HepG2 (cell line): ENCODE results near the gene REEP2. TPM values are rescaled to one million over a fixed set of nuclear protein-coding genes. Genes with fewer than 3 reads are reported as not detected.

Experiments used
- CERS6 ChIP-seq: sonication (generic); formaldehyde crosslinking; IDR thresholded peaks from 2 replicates; pipeline ENCODE4 v1.5.0; 2020; ENCODE audit warnings: missing genetic modification reagents
- EEA1 ChIP-seq: sonication (generic); formaldehyde crosslinking; IDR thresholded peaks from 2 replicates; pipeline ENCODE4 v1.5.1; 2020; ENCODE audit warnings: mild to moderate bottlenecking, missing genetic modification reagents, borderline replicate concordance
- ELF4 ChIP-seq: sonication (generic); formaldehyde crosslinking; IDR thresholded peaks from 2 replicates; pipeline ENCODE4 v1.5.0; 2020; ENCODE audit warnings: missing genetic modification reagents, mild to moderate bottlenecking, moderate library complexity, borderline replicate concordance
- HIC2 ChIP-seq: sonication (generic); formaldehyde crosslinking; IDR thresholded peaks from 2 replicates; pipeline ENCODE4 v1.9.0; 2022; ENCODE audit warnings: low read depth, missing genetic modification reagents
- LCORL ChIP-seq, 2 experiments: fragments of 450-650 bp in 1 of 2; sonication (generic) in 1 of 2; formaldehyde crosslinking in 1 of 2; IDR thresholded peaks; 2 replicates each; pipeline versions ENCODE4 v1.5.0 to v1.6.1; 2017 to 2020; ENCODE audit warnings: antibody characterized with exemption in 1 of 2, missing genetic modification reagents in 1 of 2
- MEF2D ChIP-seq: sonication (generic); formaldehyde crosslinking; IDR thresholded peaks from 2 replicates; pipeline ENCODE4 v1.5.1; 2020; ENCODE audit warnings: mild to moderate bottlenecking, missing genetic modification reagents
- PATZ1 ChIP-seq: sonication (generic); formaldehyde crosslinking; IDR thresholded peaks from 2 replicates; pipeline ENCODE4 v1.4.0; 2020; ENCODE audit warnings: missing genetic modification reagents
- RARA ChIP-seq: IDR thresholded peaks from 2 replicates; pipeline ENCODE4 v1.6.1; 2016; ENCODE audit warnings: missing genetic modification reagents, missing compliant biosample characterization
- ZGPAT ChIP-seq: IDR thresholded peaks from 2 replicates; pipeline ENCODE4 v1.6.1; 2016; ENCODE audit warnings: mild to moderate bottlenecking
- ZNF615 ChIP-seq: sonication (generic); formaldehyde crosslinking; IDR thresholded peaks from 2 replicates; pipeline ENCODE4 v1.5.0; 2020; ENCODE audit warnings: mild to moderate bottlenecking, missing genetic modification reagents, borderline replicate concordance
- polyA plus RNA-seq, 8 experiments: library from polyadenylated mRNA; depleted of rRNA in 3 of 8; stranded (reverse) in 7 of 8; unstranded in 1 of 8; fragments of >200 nt; fragmentation: Illumina TruSeq in 4 of 8; extraction: Trizol in 4 of 8; gene quantifications; 2 replicates each; pipeline versions ENCODE4 v1.2.1 to v1.2.3, GENCODE V29; 2011 to 2016; ENCODE audit warnings: low read depth in 4 of 8, missing spikeins in 1 of 8, mixed read lengths in 1 of 8; ENCODE audit not compliant: insufficient read depth in 1 of 8
- total RNA-seq, 5 experiments: library from RNA; depleted of rRNA; stranded (reverse); fragments of >200 nt; fragmentation: Illumina TruSeq; extraction: Trizol; gene quantifications; 2 replicates each; pipeline ENCODE4 v1.2.3, GENCODE V29; 2016; ENCODE audit warnings: low read depth in 1 of 5
- TF ChIP-seq, protein P1 (sequence below): sonication (generic); formaldehyde crosslinking; IDR thresholded peaks from 2 replicates; pipeline ENCODE4 v1.4.0; 2020; ENCODE audit warnings: missing genetic modification reagents, mild to moderate bottlenecking, borderline replicate concordance
- TF ChIP-seq, protein P2 (sequence below): sonication (generic); formaldehyde crosslinking; IDR thresholded peaks from 2 replicates; pipeline ENCODE4 v1.8.1; 2023; ENCODE audit warnings: missing genetic modification reagents, inconsistent platforms, borderline replicate concordance
- TF ChIP-seq, protein P3 (sequence below): sonication (generic); formaldehyde crosslinking; IDR thresholded peaks from 2 replicates; pipeline ENCODE4 v1.5.0; 2020; ENCODE audit warnings: mild to moderate bottlenecking, low read depth, missing genetic modification reagents, borderline replicate concordance
- TF ChIP-seq, protein P4 (sequence below): sonication (generic); formaldehyde crosslinking; IDR thresholded peaks from 2 replicates; pipeline ENCODE4 v1.8.0; 2022; ENCODE audit warnings: mild to moderate bottlenecking, missing genetic modification reagents, borderline replicate concordance

The REEP2 gene
- total and polyA plus RNA-seq, 2 of the 13 experiments (the other 11 are each of a cell fraction or from before 2014, with no cell fraction given): 5.3 to 7.8 TPM

DNA sequence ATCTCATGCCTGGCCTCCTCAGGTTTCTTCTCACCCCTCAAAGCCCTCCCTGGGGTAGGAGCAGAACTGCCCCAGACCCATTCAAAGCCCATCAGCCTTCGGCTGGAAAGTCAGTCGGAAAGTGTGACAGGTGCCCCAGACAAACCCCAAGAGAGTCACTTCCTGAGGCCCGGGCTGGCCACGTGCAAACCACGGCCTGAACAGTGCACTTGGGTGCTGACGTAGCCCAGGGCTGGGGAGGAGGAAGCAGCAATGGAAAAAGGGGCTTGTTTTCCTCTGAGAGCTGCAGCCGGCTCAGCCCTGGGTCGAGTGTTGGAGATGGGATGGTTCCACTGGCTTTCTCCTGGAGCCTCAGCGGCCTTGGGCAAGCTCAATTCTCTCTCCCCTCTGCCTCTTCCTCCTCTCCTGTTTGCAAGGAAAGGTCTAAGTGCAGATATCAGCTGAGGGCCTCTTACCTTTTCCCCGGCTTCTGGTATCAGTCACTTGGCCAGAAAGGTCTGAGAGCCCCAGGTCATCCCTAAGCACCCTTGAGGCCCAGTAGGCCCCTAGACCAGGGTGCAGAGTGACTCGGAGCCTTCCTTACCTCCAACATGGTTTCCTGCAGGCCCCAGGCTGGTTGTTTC is 20.6 kb downstream of the REEP2 start (continued):
- TF ChIP-seq, protein P1, sequence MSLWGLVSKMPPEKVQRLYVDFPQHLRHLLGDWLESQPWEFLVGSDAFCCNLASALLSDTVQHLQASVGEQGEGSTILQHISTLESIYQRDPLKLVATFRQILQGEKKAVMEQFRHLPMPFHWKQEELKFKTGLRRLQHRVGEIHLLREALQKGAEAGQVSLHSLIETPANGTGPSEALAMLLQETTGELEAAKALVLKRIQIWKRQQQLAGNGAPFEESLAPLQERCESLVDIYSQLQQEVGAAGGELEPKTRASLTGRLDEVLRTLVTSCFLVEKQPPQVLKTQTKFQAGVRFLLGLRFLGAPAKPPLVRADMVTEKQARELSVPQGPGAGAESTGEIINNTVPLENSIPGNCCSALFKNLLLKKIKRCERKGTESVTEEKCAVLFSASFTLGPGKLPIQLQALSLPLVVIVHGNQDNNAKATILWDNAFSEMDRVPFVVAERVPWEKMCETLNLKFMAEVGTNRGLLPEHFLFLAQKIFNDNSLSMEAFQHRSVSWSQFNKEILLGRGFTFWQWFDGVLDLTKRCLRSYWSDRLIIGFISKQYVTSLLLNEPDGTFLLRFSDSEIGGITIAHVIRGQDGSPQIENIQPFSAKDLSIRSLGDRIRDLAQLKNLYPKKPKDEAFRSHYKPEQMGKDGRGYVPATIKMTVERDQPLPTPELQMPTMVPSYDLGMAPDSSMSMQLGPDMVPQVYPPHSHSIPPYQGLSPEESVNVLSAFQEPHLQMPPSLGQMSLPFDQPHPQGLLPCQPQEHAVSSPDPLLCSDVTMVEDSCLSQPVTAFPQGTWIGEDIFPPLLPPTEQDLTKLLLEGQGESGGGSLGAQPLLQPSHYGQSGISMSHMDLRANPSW (CRISPR knock-in tag): no peak
- TF ChIP-seq MEF2D (CRISPR knock-in tag): peak; percentile 86; the same call in 1 of the 2 replicates
- peak; percentile 67 for TF ChIP-seq RARA (CRISPR knock-in tag)
- TF ChIP-seq, protein P2, sequence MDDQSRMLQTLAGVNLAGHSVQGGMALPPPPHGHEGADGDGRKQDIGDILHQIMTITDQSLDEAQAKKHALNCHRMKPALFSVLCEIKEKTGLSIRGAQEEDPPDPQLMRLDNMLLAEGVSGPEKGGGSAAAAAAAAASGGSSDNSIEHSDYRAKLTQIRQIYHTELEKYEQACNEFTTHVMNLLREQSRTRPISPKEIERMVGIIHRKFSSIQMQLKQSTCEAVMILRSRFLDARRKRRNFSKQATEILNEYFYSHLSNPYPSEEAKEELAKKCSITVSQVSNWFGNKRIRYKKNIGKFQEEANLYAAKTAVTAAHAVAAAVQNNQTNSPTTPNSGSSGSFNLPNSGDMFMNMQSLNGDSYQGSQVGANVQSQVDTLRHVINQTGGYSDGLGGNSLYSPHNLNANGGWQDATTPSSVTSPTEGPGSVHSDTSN: no peak
- TF ChIP-seq, protein P3, sequence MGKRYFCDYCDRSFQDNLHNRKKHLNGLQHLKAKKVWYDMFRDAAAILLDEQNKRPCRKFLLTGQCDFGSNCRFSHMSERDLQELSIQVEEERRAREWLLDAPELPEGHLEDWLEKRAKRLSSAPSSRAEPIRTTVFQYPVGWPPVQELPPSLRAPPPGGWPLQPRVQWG (CRISPR knock-in tag): no peak
- no peak for TF ChIP-seq CERS6
- no peak for TF ChIP-seq LCORL (IDR thresholded peaks at IDR 0.05)
- TF ChIP-seq LCORL (CRISPR knock-in tag; IDR thresholded peaks at IDR 0.05): peak; percentile 51; the same call in 1 of the 2 replicates
- peak; percentile 71; the same call in 1 of the 2 replicates for TF ChIP-seq ELF4 (CRISPR knock-in tag)
- TF ChIP-seq EEA1: no peak
- 0 out of 2 replicates have a peak, but pooled peaks have one; percentile 25 for TF ChIP-seq ZNF615 (CRISPR knock-in tag)
- peak; percentile 21; the same call in 1 of the 2 replicates for TF ChIP-seq PATZ1 (CRISPR knock-in tag)
- TF ChIP-seq ZGPAT (CRISPR knock-in tag): peak; percentile 51; the same call in 1 of the 2 replicates
- TF ChIP-seq, protein P4, sequence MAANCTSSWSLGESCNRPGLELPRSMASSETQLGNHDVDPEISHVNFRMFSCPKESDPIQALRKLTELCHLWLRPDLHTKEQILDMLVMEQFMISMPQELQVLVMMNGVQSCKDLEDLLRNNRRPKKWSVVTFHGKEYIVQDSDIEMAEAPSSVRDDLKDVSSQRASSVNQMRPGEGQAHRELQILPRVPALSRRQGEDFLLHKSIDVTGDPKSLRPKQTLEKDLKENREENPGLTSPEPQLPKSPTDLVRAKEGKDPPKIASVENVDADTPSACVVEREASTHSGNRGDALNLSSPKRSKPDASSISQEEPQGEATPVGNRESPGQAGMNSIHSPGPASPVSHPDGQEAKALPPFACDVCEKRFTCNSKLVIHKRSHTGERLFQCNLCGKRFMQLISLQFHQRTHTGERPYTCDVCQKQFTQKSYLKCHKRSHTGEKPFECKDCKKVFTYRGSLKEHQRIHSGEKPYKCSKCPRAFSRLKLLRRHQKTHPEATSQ (CRISPR knock-in tag): no peak
- TF ChIP-seq HIC2: peak; percentile 36; the same call in 1 of the 2 replicates
